GM12878 (cell line): ENCODE data around the gene HNRNPA1. TPM values are rescaled to one million over a fixed set of nuclear protein-coding genes. Genes with fewer than 3 reads are reported as not detected.

Experiments used
- BMI1 ChIP-seq: fragments of 450-650 bp; IDR thresholded peaks from 2 replicates; pipeline ENCODE4 v1.6.1; 2016; ENCODE audit warnings: mild to moderate bottlenecking, moderate library complexity, borderline replicate concordance
- CEBPB ChIP-seq, 2 experiments: fragments of 150-350 bp in 1 of 2; IDR thresholded peaks; 2 replicates each; pipeline ENCODE4 v1.6.1; 2012 to 2014; ENCODE audit warnings: low read depth in 2 of 2, low read length in 2 of 2, borderline replicate concordance in 1 of 2, inconsistent platforms in 1 of 2
- CUX1 ChIP-seq: IDR thresholded peaks from 2 replicates; pipeline ENCODE4 v1.6.1; 2012; ENCODE audit warnings: improper control_type of control experiment, low read depth, low read length; ENCODE audit not compliant: insufficient replicate concordance
- E4F1 ChIP-seq: fragments of 450-650 bp; IDR thresholded peaks from 2 replicates; pipeline ENCODE4 v1.6.1; 2018; ENCODE audit warnings: borderline replicate concordance, mild to moderate bottlenecking; ENCODE audit not compliant: partially characterized antibody
- NBN ChIP-seq: fragments of 450-650 bp; IDR thresholded peaks from 2 replicates; pipeline ENCODE4 v1.6.1; 2016
- PKNOX1 ChIP-seq: fragments of 450-650 bp; IDR thresholded peaks from 2 replicates; pipeline ENCODE4 v1.6.1; 2016; ENCODE audit warnings: mild to moderate bottlenecking
- SUPT20H ChIP-seq: IDR thresholded peaks from 2 replicates; pipeline ENCODE4 v1.6.1; 2011; ENCODE audit warnings: low read depth, mild to moderate bottlenecking, low read length, moderate library complexity, borderline replicate concordance; ENCODE audit not compliant: control insufficient read depth
- TCF3 ChIP-seq: IDR thresholded peaks from 2 replicates; pipeline ENCODE4 v1.6.1; 2012; ENCODE audit warnings: low read depth, mild to moderate bottlenecking, low read length, borderline replicate concordance; ENCODE audit not compliant: insufficient read depth
- WRNIP1 ChIP-seq: IDR thresholded peaks from 2 replicates; pipeline ENCODE4 v1.6.1; 2011; ENCODE audit warnings: low read depth, low read length, improper control_type of control experiment, borderline replicate concordance
- ZBED1 ChIP-seq: IDR thresholded peaks from 2 replicates; pipeline ENCODE4 v1.6.1; 2016; ENCODE audit warnings: borderline replicate concordance
- ZNF207 ChIP-seq: fragments of 450-650 bp; IDR thresholded peaks from 2 replicates; pipeline ENCODE4 v1.6.1; 2014; ENCODE audit warnings: antibody characterized with exemption, mild to moderate bottlenecking, borderline replicate concordance
- ZNF592 ChIP-seq: fragments of 450-650 bp; IDR thresholded peaks from 2 replicates; pipeline ENCODE4 v1.6.1; 2017; ENCODE audit warnings: mild to moderate bottlenecking, moderate library complexity
- polyA plus RNA-seq, 11 experiments: library from polyadenylated mRNA; depleted of rRNA in 4 of 11; unstranded in 6 of 11; stranded (reverse) in 5 of 11; fragments of >200 nt; fragmentation: Nextera tagmentation in 4 of 11; fragmentation: Illumina TruSeq in 1 of 11; extraction: Ambion mirVana in 4 of 11; extraction: Trizol in 1 of 11; gene quantifications; 1 replicate in 1 of 11; 2 replicates in 10 of 11; pipeline versions ENCODE4 v1.2.1 to v1.2.3, GENCODE V29; 2011 to 2016; ENCODE audit warnings: inconsistent platforms in 2 of 11, missing spikeins in 2 of 11, low read depth in 1 of 11
- total RNA-seq, 4 experiments: library from RNA; depleted of rRNA in 3 of 4; stranded (reverse); fragments of >200 nt in 3 of 4; fragmentation: Illumina TruSeq in 1 of 4; extraction: Trizol in 1 of 4; gene quantifications; 2 replicates each; pipeline versions ENCODE4 v1.2.1 to v1.2.3, GENCODE V29; 2013 to 2021

Gene HNRNPA1
- total and polyA plus RNA-seq, 10 of the 15 experiments (the other 5 are each of a cell fraction or from before 2014, with no cell fraction given) = 630 to 2,342 (median 1,407) TPM

- peak; percentile 98 for TF ChIP-seq PKNOX1
- TF ChIP-seq SUPT20H = no peak
- TF ChIP-seq CUX1 = no peak
- peak; percentile 79; the same call in 1 of the 2 replicates for TF ChIP-seq TCF3
- peak; percentile 80; the same call in 1 of the 2 replicates for TF ChIP-seq BMI1
- TF ChIP-seq NBN = peak; percentile 34
- TF ChIP-seq E4F1 = peak; percentile 63
- no peak for TF ChIP-seq CEBPB (IDR thresholded peaks at IDR 0.05; ENCODE audit: borderline replicate concordance in 1 of 2, low read depth in 2 of 2, low read length in 2 of 2)
- TF ChIP-seq ZNF592 = no peak
- no peak for TF ChIP-seq WRNIP1
- no peak; the same call in 1 of the 2 replicates for TF ChIP-seq ZNF207
- TF ChIP-seq ZBED1 = no peak
Observed at GRCh38 chr12:54324617-54325441, 44.3 kb downstream of the HNRNPA1 start, which contains the start of gene COPZ1 (continued).
